Neural cell (in vitro differentiated cells): ENCODE measurements around the gene EFR3B. TPM values are rescaled to one million over a fixed set of nuclear protein-coding genes. Genes with fewer than 3 reads are reported as not detected.
"Not testable (repeated sequence)": the region's sequence is repeated elsewhere in the genome, so short reads cannot be mapped to it uniquely, and the experiment has no call there.

Experiments
- H2AFZ ChIP-seq: fragments of 200-600, 300-800 bp; sonication (generic), shearing (Covaris generic); 2 replicates; pipeline ENCODE4 v1.6.0; 2014; ENCODE audit warnings: low read depth, mild to moderate bottlenecking, antibody characterized with exemption, low read length, moderate library complexity
- H3F3A ChIP-seq: fragments of 200-600 bp; shearing (Covaris generic); 2 replicates; pipeline ENCODE4 v1.6.1; 2016; ENCODE audit warnings: mild to moderate bottlenecking, moderate library complexity, mixed read lengths, antibody characterized with exemption, low read length; ENCODE audit not compliant: insufficient read depth, poor library complexity, severe bottlenecking
- H3K27ac ChIP-seq: fragments of 200-600, 300-800 bp; sonication (generic), shearing (Covaris generic); 2 replicates; pipeline ENCODE4 v1.5.1; 2014; ENCODE audit warnings: mild to moderate bottlenecking, low read length, moderate library complexity
- H3K27me3 ChIP-seq: fragments of 300-800, 200-600 bp; sonication (generic), shearing (Covaris generic); 2 replicates; pipeline ENCODE4 v1.6.0; 2014; ENCODE audit warnings: mild to moderate bottlenecking, low read depth, low read length, moderate library complexity; ENCODE audit not compliant: insufficient read depth
- H3K36me3 ChIP-seq: fragments of 300-800, 200-600 bp; sonication (generic), shearing (Covaris generic); 2 replicates; pipeline ENCODE4 v1.5.1; 2014; ENCODE audit warnings: mild to moderate bottlenecking, antibody characterized with exemption, low read length, moderate library complexity; ENCODE audit not compliant: insufficient read depth
- H3K4me2 ChIP-seq: fragments of 300-800, 200-600 bp; sonication (generic), shearing (Covaris generic); 2 replicates; pipeline ENCODE4 v1.6.0; 2014; ENCODE audit warnings: mild to moderate bottlenecking, low read length
- H3K4me3 ChIP-seq: fragments of 300-800, 200-600 bp; sonication (generic), shearing (Covaris generic); 2 replicates; pipeline ENCODE4 v1.5.1; 2014; ENCODE audit warnings: mild to moderate bottlenecking, low read length, moderate library complexity
- H3K79me2 ChIP-seq: fragments of 200-600 bp; shearing (Covaris generic); replicated peaks from 2 replicates; pipeline ENCODE4 v1.6.0; 2014; ENCODE audit warnings: mild to moderate bottlenecking, low read length, moderate library complexity; ENCODE audit not compliant: insufficient read depth
- H3K9ac ChIP-seq: fragments of 300-800, 200-600 bp; sonication (generic), shearing (Covaris generic); 2 replicates; pipeline ENCODE4 v1.6.1; 2016; ENCODE audit warnings: mild to moderate bottlenecking, low read length, mixed read lengths
- H3K9me2 ChIP-seq: fragments of 200-600 bp; shearing (Covaris generic); 2 replicates; pipeline ENCODE4 v1.6.1; 2016; ENCODE audit warnings: mild to moderate bottlenecking, low read length, mixed read lengths; ENCODE audit not compliant: insufficient read depth
- H3K9me3 ChIP-seq: fragments of 200-600, 300-800 bp; sonication (generic), shearing (Covaris generic); 2 replicates; pipeline ENCODE4 v1.6.1; 2016; ENCODE audit warnings: mild to moderate bottlenecking, mixed run types, low read length, moderate library complexity, mixed read lengths
- H4K20me1 ChIP-seq: fragments of 200-600 bp; shearing (Covaris generic); 2 replicates; pipeline ENCODE4 v1.6.1; 2016; ENCODE audit warnings: mild to moderate bottlenecking, mixed run types; ENCODE audit not compliant: insufficient read depth
- CTCF ChIP-seq: fragments of 450-650 bp; IDR thresholded peaks from 2 replicates; pipeline ENCODE4 v1.5.1; 2014; ENCODE audit warnings: antibody characterized with exemption, mild to moderate bottlenecking, moderate library complexity; ENCODE audit not compliant: poor library complexity, severe bottlenecking
- EP300 ChIP-seq: fragments of 450-650 bp; conservative IDR thresholded peaks from 2 replicates; pipeline ENCODE4 v1.6.1; 2014; ENCODE audit warnings: antibody characterized with exemption, mild to moderate bottlenecking, moderate library complexity; ENCODE audit not compliant: poor library complexity, severe bottlenecking
- POLR2AphosphoS5 ChIP-seq: IDR thresholded peaks from 2 replicates; pipeline ENCODE4 v1.6.1; 2012
- SMC3 ChIP-seq: fragments of 450-650 bp; conservative IDR thresholded peaks from 2 replicates; pipeline ENCODE4 v1.6.1; 2014; ENCODE audit warnings: antibody characterized with exemption, mild to moderate bottlenecking, moderate library complexity; ENCODE audit not compliant: poor library complexity
- TAF1 ChIP-seq: IDR thresholded peaks from 2 replicates; pipeline ENCODE4 v1.6.1; 2012; ENCODE audit warnings: low read depth
- polyA plus RNA-seq: library from polyadenylated mRNA; depleted of rRNA; stranded (reverse); fragments of >200 nt; gene quantifications from 2 replicates; pipeline ENCODE4 v1.2.3, GENCODE V29; 2014

Gene EFR3B
- polyA plus RNA-seq, 1 donor from 2014 or later: 29.3 TPM

GRCh38 chr2:25132693-25133092 is 90.8 kb downstream of the EFR3B start:
- Histone ChIP-seq H4K20me1 (no peaks in the 10 kb centered on the region), H2AFZ (no peak overlapping the region), H3K4me2 (no peak overlapping the region), H3K36me3 (no peaks in the 10 kb centered on the region), H3K79me2 (no peaks in the 10 kb centered on the region), H3K27ac (no peak overlapping the region), H3K9me3 (no peaks in the 10 kb centered on the region), H3F3A (no peaks in the 10 kb centered on the region), H3K9ac (no peak overlapping the region), H3K27me3 (no peaks in the 10 kb centered on the region), H3K4me3 (no peak overlapping the region), H3K9me2 (no peaks in the 10 kb centered on the region)
- TF ChIP-seq POLR2AphosphoS5 (no peak), TAF1 (no peak), SMC3 (no peak)

GRCh38 chr2:25140535-25140934 is 98.7 kb downstream of the EFR3B start:
- H3K36me3 ChIP-seq, H3K4me3 ChIP-seq: not testable (repeated sequence)

GRCh38 chr2:25141120-25141519 is 99.2 kb downstream of the EFR3B start:
- no peaks in the 10 kb centered on the region for H3K9me3 ChIP-seq
- no peak overlapping the region for H3K4me3 ChIP-seq
- no peak for TF ChIP-seq CTCF
- no peak for TF ChIP-seq SMC3
- no peaks in the 10 kb centered on the region for H3K9me2 ChIP-seq
- no peaks in the 10 kb centered on the region for H3K36me3 ChIP-seq
- no peaks in the 10 kb centered on the region for H3K27me3 ChIP-seq
- H3K9ac ChIP-seq: no peak overlapping the region
- no peaks in the 10 kb centered on the region for H3F3A ChIP-seq
- no peak overlapping the region for H3K4me2 ChIP-seq
- H4K20me1 ChIP-seq: no peaks in the 10 kb centered on the region
- H3K79me2 ChIP-seq: no peaks in the 10 kb centered on the region
- H3K27ac ChIP-seq: no peak overlapping the region
- H2AFZ ChIP-seq: no peak overlapping the region

More at GRCh38 chr2:25140535-25140934, 98.7 kb downstream of the EFR3B start:
- H3K9ac ChIP-seq, H3K9me3 ChIP-seq, H4K20me1 ChIP-seq, H3K4me2 ChIP-seq, H3F3A ChIP-seq, H3K27me3 ChIP-seq, H3K9me2 ChIP-seq, H3K79me2 ChIP-seq, H2AFZ ChIP-seq, H3K27ac ChIP-seq: not testable (repeated sequence)

GRCh38 chr2:25145803-25146202 is 103.9 kb downstream of the EFR3B start:
- TF ChIP-seq TAF1: no peak
- no peak for TF ChIP-seq EP300
- H3K36me3 ChIP-seq: no peaks in the 10 kb centered on the region
- no peak overlapping the region for H3K27ac ChIP-seq
- no peak overlapping the region for H3K4me2 ChIP-seq
- no peaks in the 10 kb centered on the region for H3K9me2 ChIP-seq
- H3K9ac ChIP-seq: no peak overlapping the region
- no peaks in the 10 kb centered on the region for H4K20me1 ChIP-seq
- H3F3A ChIP-seq: no peaks in the 10 kb centered on the region
- H2AFZ ChIP-seq: no peak overlapping the region
- no peak overlapping the region for H3K4me3 ChIP-seq
- no peaks in the 10 kb centered on the region for H3K27me3 ChIP-seq
- H3K9me3 ChIP-seq: no peaks in the 10 kb centered on the region
- no peaks in the 10 kb centered on the region for H3K79me2 ChIP-seq
